Liver (tissue), 9 donors: Measurements from ENCODE around the gene KRT36. TPM values are rescaled to one million over a fixed set of nuclear protein-coding genes. Genes with fewer than 3 reads are reported as not detected.

ENCODE experiments used
- DNase-seq: peaks from one replicate; pipeline ENCODE4 v3.0.0-alpha.2; 2017; ENCODE audit warnings: low spot score
- H3K27ac ChIP-seq, 2 donors: one replicate each; pipeline ENCODE4 v1.7.0; 2013; ENCODE audit warnings: inconsistent platforms in 2 of 2, low read length in 2 of 2, control low read depth in 1 of 2, low read depth in 1 of 2, mild to moderate bottlenecking in 1 of 2
- H3K27me3 ChIP-seq, 4 donors: one replicate each; pipeline versions ENCODE4 v1.6.1 to v1.7.0; 2013; ENCODE audit warnings: low read length in 3 of 4, inconsistent platforms in 1 of 4, mild to moderate bottlenecking in 1 of 4, moderate library complexity in 1 of 4; ENCODE audit not compliant: control insufficient read depth in 4 of 4, insufficient read depth in 4 of 4
- H3K36me3 ChIP-seq, 4 donors: one replicate each; pipeline versions ENCODE4 v1.6.1 to v1.7.0; 2013; ENCODE audit warnings: low read length in 3 of 4, mild to moderate bottlenecking in 3 of 4, low read depth in 1 of 4, moderate library complexity in 1 of 4; ENCODE audit not compliant: control insufficient read depth in 4 of 4, insufficient read depth in 3 of 4
- H3K4me1 ChIP-seq, 4 donors: one replicate each; pipeline versions ENCODE4 v1.6.1 to v1.7.0; 2013; ENCODE audit warnings: low read length in 3 of 4, mild to moderate bottlenecking in 3 of 4, moderate library complexity in 1 of 4; ENCODE audit not compliant: control insufficient read depth in 4 of 4, insufficient read depth in 4 of 4
- H3K4me3 ChIP-seq, 3 donors: one replicate each; pipeline versions ENCODE4 v1.6.1 to v1.7.0; 2013; ENCODE audit warnings: low read length in 3 of 3, control low read depth in 1 of 3, low read depth in 1 of 3, mild to moderate bottlenecking in 1 of 3
- H3K9ac ChIP-seq, 2 donors: one replicate each; pipeline ENCODE4 v1.7.0; 2013; ENCODE audit warnings: low read length in 2 of 2, mild to moderate bottlenecking in 2 of 2, moderate library complexity in 2 of 2, control low read depth in 1 of 2, low read depth in 1 of 2
- H3K9me3 ChIP-seq, 4 donors: one replicate each; pipeline versions ENCODE4 v1.6.1 to v1.7.0; 2013; ENCODE audit warnings: low read length in 3 of 4; ENCODE audit not compliant: control insufficient read depth in 4 of 4
- EGR1 ChIP-seq, 2 donors: IDR thresholded peaks; 2 replicates each; pipeline ENCODE4 v1.6.1; 2016 to 2018; ENCODE audit warnings: antibody characterized with exemption in 2 of 2, low read depth in 2 of 2
- FOXA1 ChIP-seq: IDR thresholded peaks from 2 replicates; pipeline ENCODE4 v1.6.1; 2016; ENCODE audit warnings: antibody characterized with exemption
- FOXA2 ChIP-seq: IDR thresholded peaks from 2 replicates; pipeline ENCODE4 v1.6.1; 2016; ENCODE audit warnings: antibody characterized with exemption
- NR2F2 ChIP-seq: IDR thresholded peaks from 2 replicates; pipeline ENCODE4 v1.6.1; 2016; ENCODE audit warnings: antibody characterized with exemption
- RAD21 ChIP-seq, 2 donors: IDR thresholded peaks; 2 replicates each; pipeline ENCODE4 v1.6.1; 2016; ENCODE audit warnings: antibody characterized with exemption in 2 of 2, mild to moderate bottlenecking in 2 of 2
- SP1 ChIP-seq: IDR thresholded peaks from 2 replicates; pipeline ENCODE4 v1.6.1; 2018; ENCODE audit warnings: antibody characterized with exemption, mild to moderate bottlenecking
- YY1 ChIP-seq: IDR thresholded peaks from 2 replicates; pipeline ENCODE4 v1.6.1; 2016; ENCODE audit warnings: antibody characterized with exemption, mild to moderate bottlenecking
- WGBS: extraction: QIAGEN DNeasy Blood & Tissue Kit; methylation state at CpG from one replicate; pipeline ENCODE4 v1.1.7; 2013; 5-methylcytosine and 5-hydroxymethylcytosine counted together
- polyA plus RNA-seq, 2 donors: library from polyadenylated mRNA; stranded (reverse) in 1 of 2; unstranded in 1 of 2; fragments of 200-250 nt in 1 of 2; fragments of >200 nt in 1 of 2; fragmentation: Nextera tagmentation in 1 of 2; extraction: Ambion mirVana in 1 of 2; gene quantifications; one replicate each; pipeline versions ENCODE4 v1.2.1 to v1.2.3, GENCODE V29; 2013 to 2015
- total RNA-seq, 2 donors: library from RNA; depleted of rRNA; stranded (reverse); fragments of >200 nt; gene quantifications; one replicate each; pipeline ENCODE4 v1.2.3, GENCODE V29; 2014
- TF ChIP-seq, protein P1 (sequence below): IDR thresholded peaks from 2 replicates; pipeline ENCODE4 v1.6.1; 2016; ENCODE audit warnings: antibody characterized with exemption
- TF ChIP-seq, protein P2 (sequence below): IDR thresholded peaks from 2 replicates; pipeline ENCODE4 v1.6.1; 2016; ENCODE audit warnings: antibody characterized with exemption, mild to moderate bottlenecking
- TF ChIP-seq, protein P3 (sequence below): fragments of 150-350 bp; IDR thresholded peaks from 2 replicates; pipeline ENCODE4 v1.5.1; 2017; ENCODE audit warnings: improper control_type of control experiment, low read depth, low read length; ENCODE audit not compliant: missing input control
- TF ChIP-seq, protein P4 (sequence below): IDR thresholded peaks from 2 replicates; pipeline ENCODE4 v1.6.1; 2016; ENCODE audit warnings: antibody characterized with exemption
- donor health status: healthy.
- donor health status: healthy.
- donor health status: healthy.
- donor health status: healthy.
- donor health status: healthy.

The KRT36 gene
- total and polyA plus RNA-seq, 4 donors, result 0.05 TPM; not detected in 3

DNA sequence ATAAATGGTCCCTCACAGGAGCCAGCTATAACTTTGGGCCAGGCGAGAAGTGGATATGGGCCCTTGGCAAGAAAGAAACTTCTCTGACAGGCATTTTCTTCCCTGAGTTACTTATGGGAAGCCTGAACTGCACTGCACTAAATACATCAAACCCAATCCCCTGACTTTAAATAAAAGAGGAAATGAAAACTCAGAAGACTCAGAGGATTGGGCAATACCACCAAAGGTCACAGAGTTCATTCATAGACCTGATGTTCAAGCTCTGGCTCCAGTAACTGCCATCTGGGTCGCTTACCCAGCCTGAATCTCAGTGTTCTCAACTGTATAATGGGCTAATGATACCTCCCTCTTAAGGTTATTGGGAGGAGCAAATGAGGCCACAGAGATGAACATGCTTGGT lies 9.6 kb downstream of the KRT36 start:
- Histone ChIP-seq H3K27ac (no peak overlapping the region), H3K4me3 (no peak overlapping the region), H3K36me3 (no peaks in the 10 kb centered on the region), H3K4me1 (no peaks in the 10 kb centered on the region), H3K9me3 (no peaks in the 10 kb centered on the region), H3K27me3 (no peaks in the 10 kb centered on the region), H3K9ac (no peak overlapping the region)
- 57% methylated on average over 2 of the region's 2 CpGs for WGBS
- no peak for DNase-seq
- TF ChIP-seq FOXA1 (no peak), SP1 (no peak)
- TF ChIP-seq, protein P1, sequence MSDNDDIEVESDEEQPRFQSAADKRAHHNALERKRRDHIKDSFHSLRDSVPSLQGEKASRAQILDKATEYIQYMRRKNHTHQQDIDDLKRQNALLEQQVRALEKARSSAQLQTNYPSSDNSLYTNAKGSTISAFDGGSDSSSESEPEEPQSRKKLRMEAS, result no peak

DNA sequence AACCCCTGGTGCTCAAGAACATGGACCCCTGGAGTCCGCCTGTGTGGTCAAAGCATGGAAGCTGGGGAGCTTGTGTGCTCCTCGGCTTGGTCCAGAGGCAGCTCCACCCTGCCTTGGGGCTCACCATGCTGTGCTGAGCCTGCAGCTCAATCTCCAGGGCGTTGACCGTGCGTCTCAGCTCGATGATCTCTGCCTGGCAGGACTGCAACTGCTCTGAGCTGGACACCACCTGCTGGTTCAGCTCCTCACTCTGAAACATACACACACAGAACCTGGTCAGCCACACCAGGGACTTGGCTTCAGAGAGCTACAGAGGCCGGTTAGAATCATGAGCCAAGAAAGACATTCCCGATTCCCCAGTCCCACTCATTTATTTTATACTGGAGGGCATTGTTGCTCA lies 11.5 kb downstream of the KRT36 start:
- WGBS, result 84% methylated on average over 8 of the region's 8 CpGs
- Histone ChIP-seq H3K9ac (no peak overlapping the region), H3K36me3 (no peaks in the 10 kb centered on the region), H3K4me1 (no peaks in the 10 kb centered on the region), H3K27me3 (no peaks in the 10 kb centered on the region), H3K9me3 (no peaks in the 10 kb centered on the region), H3K27ac (no peak overlapping the region), H3K4me3 (no peak overlapping the region)
- TF ChIP-seq RAD21 (IDR thresholded peaks at IDR 0.05) (no peak), FOXA1 (no peak), YY1 (no peak)
- TF ChIP-seq, protein P2, sequence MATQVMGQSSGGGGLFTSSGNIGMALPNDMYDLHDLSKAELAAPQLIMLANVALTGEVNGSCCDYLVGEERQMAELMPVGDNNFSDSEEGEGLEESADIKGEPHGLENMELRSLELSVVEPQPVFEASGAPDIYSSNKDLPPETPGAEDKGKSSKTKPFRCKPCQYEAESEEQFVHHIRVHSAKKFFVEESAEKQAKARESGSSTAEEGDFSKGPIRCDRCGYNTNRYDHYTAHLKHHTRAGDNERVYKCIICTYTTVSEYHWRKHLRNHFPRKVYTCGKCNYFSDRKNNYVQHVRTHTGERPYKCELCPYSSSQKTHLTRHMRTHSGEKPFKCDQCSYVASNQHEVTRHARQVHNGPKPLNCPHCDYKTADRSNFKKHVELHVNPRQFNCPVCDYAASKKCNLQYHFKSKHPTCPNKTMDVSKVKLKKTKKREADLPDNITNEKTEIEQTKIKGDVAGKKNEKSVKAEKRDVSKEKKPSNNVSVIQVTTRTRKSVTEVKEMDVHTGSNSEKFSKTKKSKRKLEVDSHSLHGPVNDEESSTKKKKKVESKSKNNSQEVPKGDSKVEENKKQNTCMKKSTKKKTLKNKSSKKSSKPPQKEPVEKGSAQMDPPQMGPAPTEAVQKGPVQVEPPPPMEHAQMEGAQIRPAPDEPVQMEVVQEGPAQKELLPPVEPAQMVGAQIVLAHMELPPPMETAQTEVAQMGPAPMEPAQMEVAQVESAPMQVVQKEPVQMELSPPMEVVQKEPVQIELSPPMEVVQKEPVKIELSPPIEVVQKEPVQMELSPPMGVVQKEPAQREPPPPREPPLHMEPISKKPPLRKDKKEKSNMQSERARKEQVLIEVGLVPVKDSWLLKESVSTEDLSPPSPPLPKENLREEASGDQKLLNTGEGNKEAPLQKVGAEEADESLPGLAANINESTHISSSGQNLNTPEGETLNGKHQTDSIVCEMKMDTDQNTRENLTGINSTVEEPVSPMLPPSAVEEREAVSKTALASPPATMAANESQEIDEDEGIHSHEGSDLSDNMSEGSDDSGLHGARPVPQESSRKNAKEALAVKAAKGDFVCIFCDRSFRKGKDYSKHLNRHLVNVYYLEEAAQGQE, result no peak
- TF ChIP-seq, protein P3, sequence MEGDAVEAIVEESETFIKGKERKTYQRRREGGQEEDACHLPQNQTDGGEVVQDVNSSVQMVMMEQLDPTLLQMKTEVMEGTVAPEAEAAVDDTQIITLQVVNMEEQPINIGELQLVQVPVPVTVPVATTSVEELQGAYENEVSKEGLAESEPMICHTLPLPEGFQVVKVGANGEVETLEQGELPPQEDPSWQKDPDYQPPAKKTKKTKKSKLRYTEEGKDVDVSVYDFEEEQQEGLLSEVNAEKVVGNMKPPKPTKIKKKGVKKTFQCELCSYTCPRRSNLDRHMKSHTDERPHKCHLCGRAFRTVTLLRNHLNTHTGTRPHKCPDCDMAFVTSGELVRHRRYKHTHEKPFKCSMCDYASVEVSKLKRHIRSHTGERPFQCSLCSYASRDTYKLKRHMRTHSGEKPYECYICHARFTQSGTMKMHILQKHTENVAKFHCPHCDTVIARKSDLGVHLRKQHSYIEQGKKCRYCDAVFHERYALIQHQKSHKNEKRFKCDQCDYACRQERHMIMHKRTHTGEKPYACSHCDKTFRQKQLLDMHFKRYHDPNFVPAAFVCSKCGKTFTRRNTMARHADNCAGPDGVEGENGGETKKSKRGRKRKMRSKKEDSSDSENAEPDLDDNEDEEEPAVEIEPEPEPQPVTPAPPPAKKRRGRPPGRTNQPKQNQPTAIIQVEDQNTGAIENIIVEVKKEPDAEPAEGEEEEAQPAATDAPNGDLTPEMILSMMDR, result no peak
- TF ChIP-seq, protein P1, result no peak
- no peak for DNase-seq

DNA sequence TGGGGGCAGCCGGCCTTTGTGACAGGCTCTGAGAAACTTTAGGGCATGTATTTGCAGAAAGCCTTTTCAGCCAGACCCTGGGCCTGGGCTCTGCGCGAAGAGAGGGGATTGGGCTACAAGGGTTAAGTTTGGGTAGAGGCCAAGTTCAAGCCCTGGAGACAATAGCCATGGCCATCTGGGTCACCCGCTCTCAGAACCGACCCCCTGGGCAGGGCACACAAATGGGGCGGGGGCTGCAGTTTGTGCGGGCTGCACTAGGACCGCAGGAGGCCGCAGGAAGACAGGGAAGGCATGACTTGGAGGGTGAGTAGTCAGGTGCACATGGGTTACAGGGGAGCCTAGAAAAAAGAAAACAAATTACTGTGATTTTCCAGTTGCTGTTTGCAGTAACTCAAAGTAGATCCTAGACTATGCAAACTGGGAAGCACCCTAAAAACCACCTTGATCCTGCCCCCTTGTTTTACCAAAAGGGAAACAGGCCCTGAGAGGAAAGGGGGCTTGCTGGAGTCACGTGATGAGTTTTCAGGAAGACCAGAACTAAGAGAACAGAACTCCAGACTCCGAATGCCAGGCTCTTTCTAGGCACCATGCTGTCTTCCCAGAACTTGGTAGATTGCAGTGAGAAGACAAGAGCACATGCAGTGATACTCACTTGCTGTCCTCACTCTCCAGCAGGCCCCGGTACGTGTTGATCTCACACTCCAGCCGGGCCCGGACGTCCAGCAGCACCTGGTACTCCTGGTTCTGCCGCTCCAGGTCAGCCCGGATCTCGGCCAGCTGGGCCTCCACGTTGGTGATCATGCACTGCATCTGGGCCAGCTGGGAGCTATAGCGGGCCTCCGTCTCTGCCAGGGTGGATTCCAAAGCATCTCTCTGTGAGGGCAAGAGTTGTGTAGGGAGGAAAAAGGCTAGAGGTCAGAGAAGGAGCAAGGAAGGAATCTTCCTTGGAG lies 12.6 kb downstream of the KRT36 start:
- WGBS, result 89% methylated on average over 22 of the region's 22 CpGs
- Histone ChIP-seq H3K4me1 (no peaks in the 10 kb centered on the region), H3K9ac (no peak overlapping the region), H3K27ac (no peak overlapping the region), H3K36me3 (no peaks in the 10 kb centered on the region), H3K9me3 (no peaks in the 10 kb centered on the region), H3K27me3 (no peaks in the 10 kb centered on the region), H3K4me3 (no peak overlapping the region)
- DNase-seq, result no peak
- TF ChIP-seq YY1 (no peak), EGR1 (IDR thresholded peaks at IDR 0.05; ENCODE audit: low read depth in 2 of 2) (no peak), FOXA2 (no peak), NR2F2 (no peak)
- TF ChIP-seq, protein P1, result no peak
- TF ChIP-seq, protein P2, result no peak
- TF ChIP-seq, protein P4, sequence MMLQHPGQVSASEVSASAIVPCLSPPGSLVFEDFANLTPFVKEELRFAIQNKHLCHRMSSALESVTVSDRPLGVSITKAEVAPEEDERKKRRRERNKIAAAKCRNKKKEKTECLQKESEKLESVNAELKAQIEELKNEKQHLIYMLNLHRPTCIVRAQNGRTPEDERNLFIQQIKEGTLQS, result no peak
- TF ChIP-seq, protein P3, result no peak
